GM21367 (cell line): ENCODE measurements around the gene RPS28.
"Not testable (repeated sequence)": the region's sequence is repeated elsewhere in the genome, so short reads cannot be mapped to it uniquely, and the experiment has no call there.

Experiments used
- ATAC-seq: cut with Tn5 transposase; IDR thresholded peaks from one replicate; pipeline ENCODE4 v1.9.1; 2021; ENCODE audit not compliant: unreplicated experiment

RPS28 gene

GRCh38 chr19:8321067-8321985 lies at the start of gene RPS28, which contains the start of gene NDUFA7:
Gene RPS28 (plus strand): TSS chr19:8321496. CDS start chr19:8321531, 35 bp downstream.
Gene NDUFA7 (minus strand): TSS chr19:8321375. CDS start chr19:8321358, 17 bp downstream.
- peak; percentile 65 for ATAC-seq

DNA sequence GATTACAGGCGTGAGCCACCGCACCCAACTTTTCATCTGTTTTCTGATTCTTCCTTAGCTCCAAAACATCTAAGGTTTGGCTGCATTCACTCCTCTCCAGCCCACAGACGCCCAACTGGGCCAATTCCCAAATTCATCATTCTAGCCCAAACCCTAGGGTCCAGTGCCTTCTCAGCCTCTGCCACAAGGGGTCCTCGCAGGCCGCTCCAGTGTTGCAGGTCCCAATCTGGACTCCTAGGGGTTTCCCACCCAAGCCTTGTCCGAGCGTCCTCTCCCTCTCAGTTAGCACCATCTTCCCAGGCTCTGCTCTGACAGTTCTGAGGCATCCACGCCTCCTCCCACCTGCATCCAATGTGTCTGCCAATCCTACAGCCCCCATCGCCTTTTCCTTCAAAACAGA lies 44.8 kb upstream of the RPS28 start:
- not testable (repeated sequence) for ATAC-seq

DNA sequence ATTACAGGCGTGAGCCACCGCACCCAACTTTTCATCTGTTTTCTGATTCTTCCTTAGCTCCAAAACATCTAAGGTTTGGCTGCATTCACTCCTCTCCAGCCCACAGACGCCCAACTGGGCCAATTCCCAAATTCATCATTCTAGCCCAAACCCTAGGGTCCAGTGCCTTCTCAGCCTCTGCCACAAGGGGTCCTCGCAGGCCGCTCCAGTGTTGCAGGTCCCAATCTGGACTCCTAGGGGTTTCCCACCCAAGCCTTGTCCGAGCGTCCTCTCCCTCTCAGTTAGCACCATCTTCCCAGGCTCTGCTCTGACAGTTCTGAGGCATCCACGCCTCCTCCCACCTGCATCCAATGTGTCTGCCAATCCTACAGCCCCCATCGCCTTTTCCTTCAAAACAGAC lies 30.0 kb upstream of the RPS28 start:
- ATAC-seq = not testable (repeated sequence)

GRCh38 chr19:8302357-8302691 lies 19.0 kb upstream of the RPS28 start:
- no peak for ATAC-seq

- no peak for ATAC-seq
Measured at GRCh38 chr19:8302734-8303133, 18.6 kb upstream of the RPS28 start.

DNA sequence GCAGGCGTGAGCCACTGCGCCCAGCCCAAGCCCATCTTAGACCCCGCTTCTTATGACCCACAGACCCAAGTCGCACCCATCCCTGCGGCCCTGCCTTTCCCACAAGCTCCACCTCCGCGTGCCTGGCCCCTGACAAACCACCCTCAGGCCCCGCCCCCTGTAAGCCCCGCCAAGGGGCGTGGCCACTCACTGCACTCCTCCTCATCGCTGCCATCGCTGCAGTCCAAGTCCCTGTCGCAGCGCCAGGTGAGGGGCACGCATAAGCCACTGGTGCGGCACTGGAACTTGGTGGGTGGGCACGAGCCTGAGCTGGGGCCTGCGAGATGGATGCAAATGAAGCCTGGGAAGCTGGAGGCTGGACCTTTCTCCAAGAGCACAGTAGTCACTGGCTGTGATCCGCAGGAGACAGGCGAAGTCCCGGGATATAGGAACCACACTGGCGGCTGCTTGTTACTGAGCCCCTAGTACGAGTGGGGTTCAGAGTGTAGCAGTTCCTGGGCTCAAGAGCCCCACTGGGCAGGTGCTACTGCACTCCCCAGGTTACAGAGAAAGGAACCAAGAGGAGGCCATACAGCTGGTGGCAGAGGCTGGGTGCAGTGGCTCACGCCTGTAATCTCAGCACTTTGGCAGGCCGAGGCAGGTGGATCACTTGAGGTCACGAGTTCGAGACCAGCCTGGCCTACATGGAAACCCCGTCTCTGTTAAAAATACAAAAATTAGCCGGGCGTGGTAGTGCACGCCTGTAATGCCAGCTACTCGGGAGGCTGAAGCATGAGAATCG lies 16.3 kb upstream of the RPS28 start:
- no peak for ATAC-seq

DNA sequence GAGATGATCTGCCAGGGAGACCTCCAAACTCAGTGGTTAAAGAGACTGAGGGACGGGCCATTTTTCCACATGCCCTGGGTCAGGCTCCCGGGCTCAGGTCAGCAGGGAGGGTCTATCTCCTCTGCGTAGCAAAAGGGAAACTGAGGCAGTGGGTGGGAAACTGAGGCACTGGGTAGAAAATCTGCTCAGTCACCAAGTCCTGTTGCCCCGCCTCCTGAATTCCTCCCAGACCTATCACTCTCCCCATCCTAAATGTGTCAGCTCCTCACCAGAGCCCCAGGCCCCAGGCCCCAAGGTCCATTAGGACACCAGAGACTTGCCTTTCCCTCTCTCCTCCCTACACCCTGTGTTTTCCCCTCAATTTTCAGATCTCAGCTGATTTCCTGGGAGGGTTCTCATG lies 15.5 kb upstream of the RPS28 start:
- ATAC-seq = no peak

DNA sequence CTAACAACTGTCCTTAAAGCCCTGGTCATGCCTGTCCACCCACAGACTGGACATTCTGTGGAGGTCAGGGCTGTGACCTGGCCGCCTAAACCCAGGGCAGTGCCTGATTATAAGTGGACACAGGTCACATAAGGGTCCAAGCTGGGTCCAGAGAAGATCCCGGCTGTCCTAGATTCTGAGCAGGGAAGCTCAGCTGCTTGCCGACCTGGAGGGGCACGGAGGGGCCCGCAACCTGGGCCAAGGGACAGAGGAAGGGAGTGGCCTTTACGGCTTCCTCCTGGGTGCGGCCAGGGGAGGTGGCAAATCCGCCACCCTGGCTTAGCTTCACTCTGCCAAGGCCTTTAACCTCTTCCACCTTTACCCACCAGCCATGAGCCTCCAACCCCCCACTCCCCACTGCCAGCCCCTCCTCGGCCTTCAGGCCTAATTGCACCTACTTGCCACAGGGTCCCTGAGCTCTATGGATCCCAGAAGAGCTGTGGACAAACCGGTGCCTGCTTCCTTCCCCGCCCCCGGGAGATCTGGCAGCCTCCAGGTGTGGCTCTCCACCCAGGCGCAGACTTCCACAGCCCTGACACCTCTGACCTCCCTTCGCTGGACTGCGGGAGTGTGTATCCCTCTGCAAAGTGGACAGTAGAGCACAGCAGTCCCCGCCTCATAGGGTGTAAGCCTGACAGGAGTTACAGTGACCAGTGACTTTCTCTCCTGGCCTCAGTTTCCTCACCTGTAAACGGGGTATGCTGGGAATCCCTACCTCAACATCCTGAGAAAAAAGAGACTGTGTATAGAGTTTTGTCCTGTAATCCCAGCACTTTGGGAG lies 14.9 kb upstream of the RPS28 start:
- ATAC-seq = no peak

GRCh38 chr19:8307400-8307964 lies 13.8 kb upstream of the RPS28 start:
- no peak for ATAC-seq

GRCh38 chr19:8307965-8308866 lies 13.1 kb upstream of the RPS28 start, which contains the start of gene CD320:
Gene CD320 (minus strand): TSS chr19:8308358. CDS start chr19:8308290, 68 bp downstream.
- ATAC-seq = peak; percentile 62

DNA sequence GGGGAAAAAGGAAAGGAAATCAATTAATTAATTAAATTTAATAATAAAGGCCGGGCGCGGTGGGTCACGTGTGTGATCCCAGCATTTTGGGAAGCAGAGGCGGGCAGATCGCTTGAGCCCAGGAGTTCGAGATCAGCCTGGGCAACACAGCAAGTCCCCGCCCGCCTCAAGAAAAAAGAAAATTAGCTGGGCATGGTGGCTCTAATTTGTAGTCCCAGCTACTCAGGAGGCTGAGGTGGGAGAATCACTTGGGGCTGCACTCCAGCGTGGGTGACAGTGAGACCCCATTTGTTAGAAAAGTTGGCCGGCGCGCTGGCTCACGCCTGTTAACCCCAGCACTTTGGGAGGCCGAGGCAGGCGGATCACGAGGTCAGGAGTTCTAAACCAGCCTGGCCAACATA lies 12.4 kb upstream of the RPS28 start:
- no peak for ATAC-seq

DNA sequence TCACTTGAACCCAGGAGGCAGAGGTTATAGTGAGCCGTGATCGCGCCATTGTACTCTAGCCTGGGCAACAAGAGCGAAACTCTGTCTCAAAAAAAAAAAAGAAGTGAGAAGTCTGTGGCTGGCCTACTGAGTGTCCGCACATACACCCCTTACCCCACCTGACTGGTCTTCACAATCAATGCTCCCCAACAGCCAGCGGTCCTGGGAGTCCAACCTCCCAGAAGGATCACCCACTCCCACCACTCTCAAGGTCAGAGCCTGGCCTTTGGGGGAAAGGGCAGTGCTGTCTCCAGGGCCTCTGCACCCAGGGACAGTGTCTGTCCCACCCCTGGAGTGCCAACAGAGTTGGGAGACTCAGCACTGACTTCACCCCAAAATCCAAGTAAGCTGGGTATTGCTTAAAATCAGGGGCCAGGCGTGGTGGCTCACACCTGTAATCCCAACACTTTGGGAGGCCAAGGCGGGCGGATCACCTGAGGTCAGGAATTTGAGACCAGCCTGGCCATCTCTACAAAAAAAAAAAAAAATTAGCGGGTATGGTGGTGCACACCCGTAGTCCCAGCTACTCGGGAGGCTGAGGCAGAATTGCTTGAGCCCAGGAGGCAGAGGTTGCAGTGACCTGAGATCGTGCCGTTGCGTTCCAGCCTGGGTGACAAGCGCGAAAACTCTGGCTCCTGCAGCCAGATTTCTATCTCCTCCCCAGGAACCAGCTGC lies 10.8 kb upstream of the RPS28 start:
- ATAC-seq = no peak

GRCh38 chr19:8311461-8312260 lies 9.6 kb upstream of the RPS28 start:
- no peak for ATAC-seq

DNA sequence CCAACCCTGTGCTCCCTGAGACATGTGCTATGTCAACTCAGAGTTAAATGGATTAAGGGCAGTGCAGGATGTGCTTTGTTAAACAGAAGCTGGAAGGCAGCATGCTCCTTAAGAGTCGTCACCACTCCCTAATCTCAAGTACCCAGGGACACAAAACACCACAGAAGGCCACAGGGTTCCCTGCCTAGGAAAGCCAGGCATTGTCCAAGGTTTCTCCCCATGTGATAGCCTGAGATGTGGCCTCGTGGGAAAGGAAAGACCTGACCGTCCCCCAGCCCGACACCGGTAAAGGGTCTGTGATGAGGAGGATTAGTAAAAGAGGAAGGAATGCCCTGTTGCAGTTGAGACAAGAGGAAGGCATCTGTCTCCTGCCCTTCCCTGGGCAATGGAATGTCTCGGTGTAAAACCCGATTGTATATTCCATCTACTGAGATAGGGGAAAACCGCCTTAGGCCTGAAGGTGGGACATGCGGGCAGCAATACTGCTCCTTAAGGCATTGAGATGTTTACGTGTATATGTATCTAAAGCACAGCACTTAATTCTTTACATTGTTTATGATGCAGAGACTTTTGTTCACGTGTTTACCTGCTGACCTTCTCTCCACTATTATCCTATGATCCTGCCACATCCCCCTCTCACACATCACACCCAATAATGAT lies 6.2 kb upstream of the RPS28 start:
- not testable (repeated sequence) for ATAC-seq

- no peak for ATAC-seq
Measured at GRCh38 chr19:8316351-8317125, 4.8 kb upstream of the RPS28 start.

GRCh38 chr19:8318835-8319234 lies 2.5 kb upstream of the RPS28 start:
- not testable (repeated sequence) for ATAC-seq
